ENCODE results near the gene DLG4. TPM values are rescaled to one million over a fixed set of nuclear protein-coding genes. Genes with fewer than 3 reads are reported as not detected.
A peak's percentile ranks its signal among the peaks of the same experiment; 100 is the strongest.

DLG4 gene
- total RNA-seq, 4 donors from 2014 or later: 6.8 to 21.5 (median 12.4) TPM

GRCh38 chr17:7223375-7223774 lies 3.7 kb upstream of the DLG4 start:
- WGBS, 2 donors: 90 to 91% methylated on average over 4 of the region's 4 CpGs
- no peak overlapping the region for H3K4me3 ChIP-seq (replicated peaks in 1 of 3)
- H3K27me3 ChIP-seq: no peaks in the 10 kb centered on the region
- intact Hi-C loops (cut with DNase I): no loop called here
- H3K4me1 ChIP-seq: peaks cover 13 to 31% of the 10 kb centered on the region in 2 donors
- peaks cover 58 to 64% of the 10 kb centered on the region in 2 donors for H3K36me3 ChIP-seq
- TF ChIP-seq CTCF (IDR thresholded peaks at IDR 0.05) (no peak), POLR2A (IDR thresholded peaks at IDR 0.05) (no peak)
- H3K27ac ChIP-seq: no peak overlapping the region
- no peaks in the 10 kb centered on the region for H3K9me3 ChIP-seq
- no peak for DNase-seq

GRCh38 chr17:7222972-7223292 lies 3.3 kb upstream of the DLG4 start:
- H3K27ac ChIP-seq: no peak overlapping the region
- intact Hi-C loops (cut with DNase I): no loop called here

GRCh38 chr17:7222093-7222971 lies 2.7 kb upstream of the DLG4 start:
- WGBS, 2 donors: 91% methylated on average over 13 to 14 of the region's 15 CpGs
- peak in 1 of 2 donors; percentile 9 for TF ChIP-seq POLR2A (IDR thresholded peaks at IDR 0.05)
- TF ChIP-seq CTCF (IDR thresholded peaks at IDR 0.05): no peak
- no peak overlapping the region for H3K4me3 ChIP-seq (replicated peaks in 1 of 3)
- intact Hi-C loops (cut with DNase I): no loop called here
- H3K9me3 ChIP-seq: no peaks in the 10 kb centered on the region
- peak overlapping the region in 1 of 3 donors; percentile 97 for H3K27ac ChIP-seq
- H3K27me3 ChIP-seq: no peaks in the 10 kb centered on the region
- no peak for DNase-seq
- H3K36me3 ChIP-seq: peaks cover 56 to 61% of the 10 kb centered on the region in 2 donors
- H3K4me1 ChIP-seq: peaks cover 21 to 40% of the 10 kb centered on the region in 2 donors

More at GRCh38 chr17:7222972-7223292, 3.3 kb upstream of the DLG4 start:
- H3K9me3 ChIP-seq: no peaks in the 10 kb centered on the region
- peaks cover 58 to 61% of the 10 kb centered on the region in 2 donors for H3K36me3 ChIP-seq
- H3K27me3 ChIP-seq: no peaks in the 10 kb centered on the region
- H3K4me1 ChIP-seq: peaks cover 17 to 36% of the 10 kb centered on the region in 2 donors
- 77 to 94% methylated on average over 4 to 7 of the region's 7 CpGs for WGBS, 2 donors
- no peak overlapping the region for H3K4me3 ChIP-seq (replicated peaks in 1 of 3)
- no peak for DNase-seq
- TF ChIP-seq POLR2A (IDR thresholded peaks at IDR 0.05) (no peak), CTCF (IDR thresholded peaks at IDR 0.05) (no peak)

GRCh38 chr17:7221278-7222092 lies 1.8 kb upstream of the DLG4 start:
- TF ChIP-seq POLR2A (IDR thresholded peaks at IDR 0.05): no peak
- no peak for TF ChIP-seq CTCF (IDR thresholded peaks at IDR 0.05)
- H3K36me3 ChIP-seq: peaks cover 49 to 52% of the 10 kb centered on the region in 2 donors
- 71 to 90% methylated on average over 6 to 9 of the region's 10 CpGs for WGBS, 2 donors
- no peak for DNase-seq
- H3K4me1 ChIP-seq: peaks cover 24 to 46% of the 10 kb centered on the region in 2 donors
- intact Hi-C loops (cut with DNase I): no loop called here
- H3K27me3 ChIP-seq: no peaks in the 10 kb centered on the region
- peak overlapping the region in 1 of 3 donors; percentile 97 for H3K4me3 ChIP-seq (replicated peaks in 1 of 3)
- H3K9me3 ChIP-seq: no peaks in the 10 kb centered on the region
- H3K27ac ChIP-seq: peak overlapping the region in 2 of 3 donors; percentile 97 to 98

Data from thyroid gland (tissue), 4 donors.